H1 (cell line): Measurements from ENCODE around the gene RUFY3. TPM values are rescaled to one million over a fixed set of nuclear protein-coding genes. Genes with fewer than 3 reads are reported as not detected.

ENCODE experiments used
- CTCF ChIA-PET: fragments of 300-600 bp; sonication (Branson Sonifier 250); formaldehyde crosslinking; loops from one replicate; lab custom pipeline; 2021; ENCODE audit not compliant: partially characterized antibody; lab: Charles Lee
- POLR2A ChIA-PET: fragments of 300-600 bp; sonication (Branson Sonifier 250); formaldehyde crosslinking; loops from one replicate; lab custom pipeline; 2021; ENCODE audit warnings: inconsistent platforms; ENCODE audit not compliant: partially characterized antibody; lab: Charles Lee
- DNase-seq, 2 experiments: peaks; one replicate each; pipeline versions ENCODE4 v3.0.0 to v3.0.0-alpha.2; 2010 to 2022; ENCODE audit warnings: low spot score in 2 of 2, low read depth in 1 of 2, mixed read lengths in 1 of 2
- FAIRE-seq: peaks from 2 replicates; lab custom pipeline; 2011; peaks lifted over from hg19 to GRCh38; lab: Jason Lieb, UNC
- H2AFZ ChIP-seq: 2 replicates; pipeline ENCODE4 v1.8.1; 2012; ENCODE audit warnings: low read length, inconsistent platforms
- H2AK5ac ChIP-seq: 2 replicates; pipeline ENCODE4 v1.6.1; 2013; ENCODE audit warnings: low read depth, low read length
- H2BK120ac ChIP-seq: replicated peaks from 2 replicates; pipeline ENCODE3; 2013; ENCODE audit warnings: low read depth, low read length, inconsistent platforms
- H2BK12ac ChIP-seq: 2 replicates; pipeline ENCODE4 v1.6.1; 2013; ENCODE audit warnings: low read depth, low read length
- H2BK15ac ChIP-seq: 2 replicates; pipeline ENCODE4 v1.6.1; 2013; ENCODE audit warnings: low read length
- H2BK20ac ChIP-seq: 2 replicates; pipeline ENCODE4 v1.6.1; 2013; ENCODE audit warnings: low read length
- H2BK5ac ChIP-seq: 2 replicates; pipeline ENCODE4 v1.6.1; 2013; ENCODE audit warnings: low read depth, low read length
- H3K14ac ChIP-seq: 2 replicates; pipeline ENCODE4 v1.6.1; 2013; ENCODE audit warnings: inconsistent platforms; ENCODE audit not compliant: insufficient read length
- H3K18ac ChIP-seq: 2 replicates; pipeline ENCODE4 v1.6.1; 2013; ENCODE audit warnings: low read length; ENCODE audit errors: extremely low read depth
- H3K23ac ChIP-seq: 2 replicates; pipeline ENCODE4 v1.6.1; 2013; ENCODE audit warnings: inconsistent platforms; ENCODE audit not compliant: insufficient read length
- H3K23me2 ChIP-seq: 2 replicates; pipeline ENCODE4 v1.6.1; 2013; ENCODE audit warnings: low read depth, low read length
- H3K27ac ChIP-seq: 2 replicates; pipeline ENCODE4 v1.6.1; 2011; ENCODE audit warnings: low read depth, low read length, inconsistent platforms
- H3K27me3 ChIP-seq, 4 experiments: replicated peaks in 1 of 4; 1 replicate in 1 of 4; 2 replicates in 3 of 4; pipeline versions ENCODE4 v1.6.1 to v1.8.1; 2011 to 2013; ENCODE audit warnings: low read length in 3 of 4, mild to moderate bottlenecking in 3 of 4, inconsistent platforms in 2 of 4, mixed read lengths in 2 of 4, moderate library complexity in 1 of 4; ENCODE audit not compliant: control insufficient read depth in 3 of 4, insufficient read depth in 3 of 4; ENCODE audit errors: extremely low read depth in 1 of 4
- H3K36me3 ChIP-seq, 4 experiments: 2 replicates each; pipeline versions ENCODE4 v1.6.1 to v1.8.1; 2011 to 2013; ENCODE audit warnings: mild to moderate bottlenecking in 4 of 4, low read length in 3 of 4, moderate library complexity in 2 of 4, control low read depth in 1 of 4, inconsistent platforms in 1 of 4; ENCODE audit not compliant: insufficient read depth in 4 of 4, control insufficient read depth in 2 of 4
- H3K4ac ChIP-seq: replicated peaks from 2 replicates; pipeline ENCODE3; 2013; ENCODE audit warnings: low read length, low read depth, mixed read lengths, inconsistent platforms; ENCODE audit not compliant: insufficient read length
- H3K4me1 ChIP-seq, 4 experiments: replicated peaks in 1 of 4; 1 replicate in 1 of 4; 2 replicates in 3 of 4; pipeline versions ENCODE4 v1.6.1 to v1.8.1; 2011 to 2013; ENCODE audit warnings: low read length in 3 of 4, inconsistent platforms in 2 of 4, mixed read lengths in 1 of 4; ENCODE audit not compliant: insufficient read depth in 4 of 4, control insufficient read depth in 3 of 4
- H3K4me2 ChIP-seq, 2 experiments: 2 replicates each; pipeline versions ENCODE4 v1.6.1 to v1.8.1; 2011 to 2013; ENCODE audit warnings: low read depth in 2 of 2, low read length in 2 of 2, control low read depth in 1 of 2, inconsistent platforms in 1 of 2, mild to moderate bottlenecking in 1 of 2; ENCODE audit not compliant: insufficient read depth in 1 of 2
- H3K4me3 ChIP-seq, 4 experiments: fragments of 200-600, 300-600 bp in 1 of 4; sonication (generic), shearing (Covaris generic), sonication (Bioruptor Twin) in 1 of 4; 2 replicates each; pipeline versions ENCODE4 v1.5.1 to v1.8.1; 2011 to 2016; ENCODE audit warnings: low read length in 4 of 4, low read depth in 3 of 4, control low read depth in 2 of 4, inconsistent platforms in 2 of 4, mild to moderate bottlenecking in 2 of 4, mixed read lengths in 1 of 4, moderate library complexity in 1 of 4; ENCODE audit not compliant: insufficient read depth in 2 of 4; ENCODE audit errors: extremely low read depth in 1 of 4
- H3K56ac ChIP-seq: replicated peaks from 2 replicates; pipeline ENCODE3; 2013; ENCODE audit warnings: low read depth, mild to moderate bottlenecking, mixed read lengths, low read length, inconsistent platforms; ENCODE audit not compliant: insufficient read length
- H3K79me1 ChIP-seq: 2 replicates; pipeline ENCODE4 v1.6.1; 2013; ENCODE audit warnings: low read depth, low read length, control low read depth
- H3K79me2 ChIP-seq, 2 experiments: 2 replicates each; pipeline versions ENCODE4 v1.6.1 to v1.8.1; 2012 to 2013; ENCODE audit warnings: low read length in 2 of 2, mild to moderate bottlenecking in 2 of 2, inconsistent platforms in 1 of 2; ENCODE audit not compliant: insufficient read depth in 2 of 2, control insufficient read depth in 1 of 2
- H3K9ac ChIP-seq, 4 experiments: replicated peaks in 1 of 4; 1 replicate in 1 of 4; 2 replicates in 3 of 4; pipeline versions ENCODE4 v1.6.1 to v1.8.1; 2011 to 2013; ENCODE audit warnings: low read depth in 3 of 4, low read length in 3 of 4, control low read depth in 2 of 4, mild to moderate bottlenecking in 2 of 4, moderate library complexity in 2 of 4, inconsistent platforms in 1 of 4; ENCODE audit errors: extremely low read depth in 1 of 4
- H3K9me3 ChIP-seq, 2 experiments: 2 replicates each; pipeline versions ENCODE4 v1.6.1 to v1.8.1; 2012 to 2013; ENCODE audit warnings: mild to moderate bottlenecking in 2 of 2, moderate library complexity in 2 of 2, control low read depth in 1 of 2, inconsistent platforms in 1 of 2, low read depth in 1 of 2, low read length in 1 of 2, mixed read lengths in 1 of 2; ENCODE audit not compliant: insufficient read depth in 2 of 2
- H4K20me1 ChIP-seq, 2 experiments: replicated peaks in 1 of 2; 2 replicates each; pipeline versions ENCODE3 to v1.8.1; 2011 to 2013; ENCODE audit warnings: inconsistent platforms in 2 of 2, low read length in 2 of 2, mild to moderate bottlenecking in 1 of 2; ENCODE audit not compliant: insufficient read depth in 2 of 2, control insufficient read depth in 1 of 2
- H4K5ac ChIP-seq: 2 replicates; pipeline ENCODE4 v1.6.1; 2013; ENCODE audit warnings: low read length, low read depth, mixed read lengths, inconsistent platforms; ENCODE audit not compliant: insufficient read length
- H4K8ac ChIP-seq: 2 replicates; pipeline ENCODE4 v1.8.0; 2013; ENCODE audit warnings: mild to moderate bottlenecking, moderate library complexity, low read length, inconsistent platforms; ENCODE audit not compliant: insufficient read depth; ENCODE audit errors: extremely low read depth
- H4K91ac ChIP-seq: replicated peaks from 2 replicates; pipeline ENCODE3; 2013; ENCODE audit warnings: low read length, mixed read lengths, inconsistent platforms; ENCODE audit not compliant: insufficient read length
- EP300 ChIP-seq, 2 experiments: IDR thresholded peaks; 1 replicate in 1 of 2; 2 replicates in 1 of 2; pipeline ENCODE4 v1.6.1; 2011 to 2012; ENCODE audit warnings: low read depth in 2 of 2, low read length in 2 of 2, mild to moderate bottlenecking in 2 of 2, borderline replicate concordance in 1 of 2, inconsistent platforms in 1 of 2, moderate library complexity in 1 of 2
- RXRA ChIP-seq: IDR thresholded peaks from 2 replicates; pipeline ENCODE4 v1.6.1; 2011; ENCODE audit warnings: low read depth, mild to moderate bottlenecking, low read length, moderate library complexity; ENCODE audit not compliant: insufficient read depth
- WGBS, 2 experiments: shearing (Covaris generic) in 1 of 2; methylation state at CpG; one replicate each; pipeline versions ENCODE4 v1.1.6 to v1.1.7; 2013 to 2015; ENCODE audit warnings: low lambda C conversion rate in 2 of 2, mixed read lengths in 2 of 2, inconsistent platforms in 1 of 2, low coverage in 1 of 2, missing lambda C conversion rate in 1 of 2; ENCODE audit not compliant: insufficient replicate concordance in 2 of 2, insufficient coverage in 1 of 2, insufficient read length in 1 of 2; ENCODE audit errors: extremely low coverage in 1 of 2, missing lambda C conversion rate in 1 of 2; 5-methylcytosine and 5-hydroxymethylcytosine counted together
- polyA plus RNA-seq, 7 experiments: library from polyadenylated mRNA; depleted of rRNA in 3 of 7; stranded (reverse) in 5 of 7; unstranded in 2 of 7; fragments of >200 nt in 5 of 7; fragments of 200-250 nt in 2 of 7; gene quantifications; 1 replicate in 5 of 7; 2 replicates in 1 of 7; 4 replicates in 1 of 7; pipeline versions ENCODE4 v1.2.1 to v1.2.3, GENCODE V29; 2011 to 2013; ENCODE audit warnings: missing spikeins in 2 of 7, mixed read lengths in 2 of 7
- total RNA-seq: library from RNA; stranded (reverse); fragmentation: NEBNext Ultra II Directional; extraction: Animal tissue kit (Norgen Biotek cat#: 25700); gene quantifications from 2 replicates; pipeline ENCODE4 v1.2.1, GENCODE V29; 2021

The RUFY3 gene
- total and polyA plus RNA-seq, 2 of the 8 experiments (the other 6 are each of a cell fraction or from before 2014, with no cell fraction given): 7.8 to 33.1 TPM

DNA sequence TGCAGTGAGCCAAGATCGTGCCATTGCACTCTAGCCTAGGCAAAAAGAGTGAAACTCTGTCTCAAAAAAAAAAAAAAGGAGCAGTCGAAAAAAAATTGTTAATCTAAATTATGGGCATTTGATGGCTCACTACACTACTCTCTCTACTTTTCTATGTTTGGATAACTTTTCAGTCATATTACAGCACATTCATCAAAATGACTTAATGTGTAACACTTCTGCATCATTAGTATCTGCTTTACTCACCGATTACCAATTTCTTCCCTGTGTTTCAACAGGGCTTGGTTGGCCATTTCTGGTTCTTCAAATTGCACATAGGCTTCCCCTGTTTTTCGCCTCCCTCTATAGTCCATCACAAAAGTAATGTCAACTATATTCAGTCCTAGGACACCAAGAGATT is 109.5 kb downstream of the RUFY3 start:
- no peak overlapping the region for H2AK5ac ChIP-seq
- H4K91ac ChIP-seq: no peak overlapping the region
- H3K36me3 ChIP-seq: peaks cover 23 to 87% (median 50%) of the 10 kb centered on the region in 4 experiments; a peak in 7 of 8 replicates
- H3K4me1 ChIP-seq: 0 out of 7 replicates have a peak, but pooled peaks cover 0 to under 1% (median 0%) of the 10 kb centered on the region in 4 experiments
- ChIA-PET CTCF (interaction anchor here (0.5 to 0.7 kb wide), 2 partner anchors 114 to 204 kb away, joined by 3 read pairs; no protein-coding TSS in a partner anchor), POLR2A (interaction anchor here (0.6 kb wide), 2 partner anchors 118 to 141 kb away, joined by 3 to 4 read pairs; no protein-coding TSS in a partner anchor)
- no peaks in the 10 kb centered on the region; the same call in 1 of the 2 replicates for H3K79me1 ChIP-seq
- no peaks in the 10 kb centered on the region for H3K23me2 ChIP-seq
- H3K27ac ChIP-seq: no peak overlapping the region
- DNase-seq (no peak), FAIRE-seq (no peak)
- H3K56ac ChIP-seq: no peak overlapping the region
- 88% methylated on average over 4 of the region's 4 CpGs; no CpG with 5 or more reads in 1 of the 2 experiments for WGBS, 2 experiments
- no peak overlapping the region for H2BK5ac ChIP-seq
- H4K5ac ChIP-seq: no peak overlapping the region
- no peak overlapping the region for H3K4me3 ChIP-seq
- no peak overlapping the region for H3K4me2 ChIP-seq
- no peak overlapping the region for H3K18ac ChIP-seq
- H2BK15ac ChIP-seq: no peak overlapping the region
- H3K4ac ChIP-seq: no peak overlapping the region
- no peak overlapping the region for H2AFZ ChIP-seq
- H3K9me3 ChIP-seq: no peaks in the 10 kb centered on the region
- H2BK120ac ChIP-seq: no peak overlapping the region
- TF ChIP-seq EP300 (IDR thresholded peaks at IDR 0.05; ENCODE audit: borderline replicate concordance in 1 of 2, low read depth in 2 of 2, low read length in 2 of 2) (no peak), RXRA (no peak)
- H3K9ac ChIP-seq: no peak overlapping the region
- H2BK12ac ChIP-seq: no peak overlapping the region
- peaks cover 0 to 28% of the 10 kb centered on the region in 2 experiments; a peak in 3 of 4 replicates for H3K79me2 ChIP-seq
- H2BK20ac ChIP-seq: no peak overlapping the region
- H4K20me1 ChIP-seq: peaks cover 4 to 6% of the 10 kb centered on the region in 2 experiments
- no peak overlapping the region for H3K14ac ChIP-seq
- no peak overlapping the region for H3K23ac ChIP-seq
- H3K27me3 ChIP-seq: no peaks in the 10 kb centered on the region
- H4K8ac ChIP-seq: no peak overlapping the region
